Measurements from ENCODE around the gene KMT5B.

DNA sequence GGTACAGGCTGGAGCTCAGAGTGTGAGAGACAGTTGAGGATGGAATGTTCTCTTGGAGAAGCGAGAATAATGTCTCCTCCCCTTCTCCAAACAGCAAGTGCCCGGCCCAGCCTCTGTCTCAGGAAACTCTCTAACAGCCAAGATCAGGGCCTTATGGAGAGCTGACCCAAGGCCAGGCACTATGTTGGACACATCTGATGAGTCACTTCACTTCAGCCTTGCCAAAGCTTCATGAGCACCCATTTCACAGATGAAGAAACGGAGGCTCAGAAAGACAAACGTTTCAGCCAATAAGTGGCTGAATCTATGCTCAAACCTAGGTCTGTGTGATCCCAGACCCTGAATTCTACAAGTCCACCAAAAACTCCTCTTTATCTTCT, 69.8 kb downstream of the KMT5B start:
- TF ChIP-seq, protein P1, sequence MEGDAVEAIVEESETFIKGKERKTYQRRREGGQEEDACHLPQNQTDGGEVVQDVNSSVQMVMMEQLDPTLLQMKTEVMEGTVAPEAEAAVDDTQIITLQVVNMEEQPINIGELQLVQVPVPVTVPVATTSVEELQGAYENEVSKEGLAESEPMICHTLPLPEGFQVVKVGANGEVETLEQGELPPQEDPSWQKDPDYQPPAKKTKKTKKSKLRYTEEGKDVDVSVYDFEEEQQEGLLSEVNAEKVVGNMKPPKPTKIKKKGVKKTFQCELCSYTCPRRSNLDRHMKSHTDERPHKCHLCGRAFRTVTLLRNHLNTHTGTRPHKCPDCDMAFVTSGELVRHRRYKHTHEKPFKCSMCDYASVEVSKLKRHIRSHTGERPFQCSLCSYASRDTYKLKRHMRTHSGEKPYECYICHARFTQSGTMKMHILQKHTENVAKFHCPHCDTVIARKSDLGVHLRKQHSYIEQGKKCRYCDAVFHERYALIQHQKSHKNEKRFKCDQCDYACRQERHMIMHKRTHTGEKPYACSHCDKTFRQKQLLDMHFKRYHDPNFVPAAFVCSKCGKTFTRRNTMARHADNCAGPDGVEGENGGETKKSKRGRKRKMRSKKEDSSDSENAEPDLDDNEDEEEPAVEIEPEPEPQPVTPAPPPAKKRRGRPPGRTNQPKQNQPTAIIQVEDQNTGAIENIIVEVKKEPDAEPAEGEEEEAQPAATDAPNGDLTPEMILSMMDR (IDR thresholded peaks at IDR 0.05), result no peak
- TF ChIP-seq EZH2 (IDR thresholded peaks at IDR 0.05; ENCODE audit: borderline replicate concordance, insufficient read depth, low read depth, low read length, poor library complexity, severe bottlenecking), result no peak

Measured in B cell (primary cell).